Trophoblast cell (in vitro differentiated cells and primary cell): ENCODE results near the gene CYTH4.

ENCODE experiments used
- DNase-seq, 2 donors: peaks; one replicate each; pipeline ENCODE4 v3.0.0-alpha.2; 2016
- H2AFZ ChIP-seq: 2 replicates; pipeline ENCODE4 v1.6.1; 2013; ENCODE audit warnings: low read length, moderate library complexity, mild to moderate bottlenecking; ENCODE audit not compliant: insufficient read depth, poor library complexity
- H2AK5ac ChIP-seq: 2 replicates; pipeline ENCODE4 v1.6.1; 2013; ENCODE audit warnings: mild to moderate bottlenecking, low read length
- H2BK120ac ChIP-seq: 2 replicates; pipeline ENCODE4 v1.6.1; 2013; ENCODE audit warnings: low read length, mild to moderate bottlenecking, moderate library complexity; ENCODE audit not compliant: insufficient read depth, poor library complexity
- H2BK12ac ChIP-seq: 2 replicates; pipeline ENCODE4 v1.6.1; 2013; ENCODE audit warnings: mild to moderate bottlenecking, low read length, moderate library complexity
- H2BK5ac ChIP-seq: 2 replicates; pipeline ENCODE4 v1.6.1; 2013; ENCODE audit warnings: low read length, low read depth, moderate library complexity, mild to moderate bottlenecking; ENCODE audit not compliant: poor library complexity
- H3K14ac ChIP-seq: 2 replicates; pipeline ENCODE4 v1.6.1; 2013; ENCODE audit warnings: mild to moderate bottlenecking, low read length
- H3K18ac ChIP-seq: 2 replicates; pipeline ENCODE4 v1.6.1; 2013; ENCODE audit warnings: mild to moderate bottlenecking, low read length
- H3K23ac ChIP-seq: 2 replicates; pipeline ENCODE4 v1.6.1; 2013; ENCODE audit warnings: low read length
- H3K27ac ChIP-seq: 2 replicates; pipeline ENCODE4 v1.5.1; 2013; ENCODE audit warnings: low read depth, mild to moderate bottlenecking, inconsistent platforms, low read length, moderate library complexity
- H3K27me3 ChIP-seq: 2 replicates; pipeline ENCODE4 v1.6.1; 2013; ENCODE audit warnings: inconsistent platforms, mild to moderate bottlenecking, low read length, moderate library complexity; ENCODE audit not compliant: insufficient read depth
- H3K36me3 ChIP-seq, 2 experiments: 1 replicate in 1 of 2; 2 replicates in 1 of 2; pipeline ENCODE4 v1.6.1; 2013; ENCODE audit warnings: low read length in 2 of 2, mild to moderate bottlenecking in 2 of 2, moderate library complexity in 1 of 2; ENCODE audit not compliant: insufficient read depth in 2 of 2, control insufficient read depth in 1 of 2
- H3K4ac ChIP-seq: 2 replicates; pipeline ENCODE4 v1.6.1; 2013; ENCODE audit warnings: low read depth, mild to moderate bottlenecking, low read length, moderate library complexity
- H3K4me1 ChIP-seq, 2 experiments: 1 replicate in 1 of 2; 2 replicates in 1 of 2; pipeline ENCODE4 v1.6.1; 2013; ENCODE audit warnings: low read length in 2 of 2, mild to moderate bottlenecking in 2 of 2, moderate library complexity in 1 of 2; ENCODE audit not compliant: insufficient read depth in 2 of 2, control insufficient read depth in 1 of 2
- H3K4me2 ChIP-seq: 2 replicates; pipeline ENCODE4 v1.6.1; 2013; ENCODE audit warnings: inconsistent platforms, mild to moderate bottlenecking, low read length, moderate library complexity
- H3K4me3 ChIP-seq: 2 replicates; pipeline ENCODE4 v1.5.1; 2013; ENCODE audit warnings: mild to moderate bottlenecking, low read depth, low read length, inconsistent platforms
- H3K79me1 ChIP-seq: one replicate; pipeline ENCODE4 v1.6.1; 2013; ENCODE audit warnings: low read length
- H3K79me2 ChIP-seq: 2 replicates; pipeline ENCODE4 v1.6.1; 2013; ENCODE audit warnings: low read length, mild to moderate bottlenecking; ENCODE audit not compliant: control insufficient read depth, insufficient read depth, poor library complexity
- H3K9ac ChIP-seq: 2 replicates; pipeline ENCODE4 v1.6.1; 2013; ENCODE audit warnings: mild to moderate bottlenecking, low read length
- H3K9me3 ChIP-seq: 2 replicates; pipeline ENCODE4 v1.6.1; 2013; ENCODE audit warnings: low read depth, mild to moderate bottlenecking, control low read depth, inconsistent platforms, low read length; ENCODE audit not compliant: insufficient read depth
- H4K12ac ChIP-seq: 2 replicates; pipeline ENCODE4 v1.6.1; 2013; ENCODE audit warnings: low read depth, mild to moderate bottlenecking, low read length, moderate library complexity
- H4K8ac ChIP-seq: 2 replicates; pipeline ENCODE4 v1.6.1; 2013; ENCODE audit warnings: low read depth, mild to moderate bottlenecking, low read length, moderate library complexity
- H4K91ac ChIP-seq: one replicate; pipeline ENCODE4 v1.6.1; 2013; ENCODE audit warnings: low read depth, mild to moderate bottlenecking, low read length, moderate library complexity
- WGBS: extraction: QIAGEN DNeasy Blood & Tissue Kit; methylation state at CpG from one replicate; pipeline ENCODE4 v1.1.7; 2013; ENCODE audit warnings: missing lambda C conversion rate; ENCODE audit not compliant: insufficient read length, insufficient coverage; ENCODE audit errors: extremely low coverage; 5-methylcytosine and 5-hydroxymethylcytosine counted together

Gene CYTH4

GRCh38 chr22:37240941-37241320 lies 41.4 kb upstream of the CYTH4 start:
- Histone ChIP-seq H3K4me1 (peaks cover 0 to 9% of the 10 kb centered on the region in 2 experiments), H3K79me2 (no peaks in the 10 kb centered on the region), H3K79me1 (no peaks in the 10 kb centered on the region), H4K8ac (no peak overlapping the region), H2BK12ac (no peak overlapping the region), H3K23ac (no peak overlapping the region), H4K12ac (no peak overlapping the region), H3K27ac (no peak overlapping the region), H3K14ac (no peak overlapping the region), H2BK120ac (no peak overlapping the region), H3K18ac (no peak overlapping the region), H3K4ac (no peak overlapping the region), H3K4me2 (no peak overlapping the region), H2AK5ac (no peak overlapping the region), H3K9me3 (no peaks in the 10 kb centered on the region), H3K27me3 (no peaks in the 10 kb centered on the region), H3K36me3 (no peaks in the 10 kb centered on the region), H2AFZ (no peak overlapping the region), H3K9ac (no peak overlapping the region), H4K91ac (no peak overlapping the region), H3K4me3 (no peak overlapping the region), H2BK5ac (no peak overlapping the region)
- DNase-seq, result no peak
- WGBS, result no CpG with 5 or more reads among the region's 7 CpGs

DNA sequence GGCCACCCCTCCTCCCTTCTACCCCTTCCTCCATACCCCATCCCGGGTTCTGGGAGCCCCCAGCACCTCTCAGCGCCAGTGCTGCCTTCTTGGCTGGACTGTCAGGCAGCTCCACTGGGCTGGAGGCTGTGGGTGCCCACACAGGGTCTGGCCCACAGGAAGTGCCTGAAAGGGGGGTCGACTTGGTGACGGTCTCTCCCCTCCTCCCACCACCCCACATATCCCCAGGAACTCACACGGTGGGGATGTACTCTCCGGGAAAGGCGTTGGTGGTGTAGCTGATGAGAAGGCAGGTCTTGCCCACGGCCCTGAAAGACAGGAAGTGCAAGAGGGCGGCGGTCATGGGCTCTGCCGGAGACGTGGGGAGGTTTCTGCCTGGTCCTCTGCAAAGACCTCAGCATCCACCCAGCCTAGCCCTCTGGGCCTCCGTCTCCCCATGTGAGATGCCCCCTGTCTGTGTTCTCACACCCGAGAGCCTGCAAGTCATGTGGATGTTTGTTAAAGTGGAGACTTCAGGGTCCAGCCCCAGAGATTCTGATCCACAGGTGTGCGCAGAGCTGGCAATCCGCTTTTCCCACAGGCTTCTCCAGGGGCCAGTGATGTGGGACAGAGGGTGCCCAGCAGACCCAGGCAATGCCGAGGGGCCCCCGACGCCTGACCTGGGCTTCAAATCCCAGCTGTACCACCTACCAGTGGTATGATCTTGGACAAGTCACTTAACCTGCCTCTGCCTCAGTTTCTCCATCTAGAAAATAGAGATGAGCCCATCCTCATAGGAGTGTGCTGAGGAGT lies 40.8 kb upstream of the CYTH4 start:
- Histone ChIP-seq H4K91ac (no peak overlapping the region), H4K8ac (no peak overlapping the region), H3K27me3 (no peaks in the 10 kb centered on the region), H4K12ac (no peak overlapping the region), H2AFZ (no peak overlapping the region), H3K4me2 (no peak overlapping the region), H3K79me1 (no peaks in the 10 kb centered on the region), H2BK120ac (no peak overlapping the region), H3K4me1 (peaks cover 0 to 9% of the 10 kb centered on the region in 2 experiments), H3K4me3 (no peak overlapping the region), H2BK12ac (no peak overlapping the region), H3K27ac (no peak overlapping the region), H3K79me2 (no peaks in the 10 kb centered on the region), H3K9ac (no peak overlapping the region), H3K18ac (no peak overlapping the region), H3K36me3 (no peaks in the 10 kb centered on the region), H3K4ac (no peak overlapping the region), H3K9me3 (no peaks in the 10 kb centered on the region), H2BK5ac (no peak overlapping the region), H2AK5ac (no peak overlapping the region), H3K23ac (no peak overlapping the region), H3K14ac (no peak overlapping the region)
- no peak for DNase-seq
- WGBS, result no CpG with 5 or more reads among the region's 19 CpGs

GRCh38 chr22:37242395-37242918 lies 39.9 kb upstream of the CYTH4 start:
- Histone ChIP-seq H4K91ac (no peak overlapping the region), H2BK12ac (no peak overlapping the region), H2AFZ (no peak overlapping the region), H3K79me2 (no peaks in the 10 kb centered on the region), H3K23ac (no peak overlapping the region), H2AK5ac (no peak overlapping the region), H3K27me3 (no peaks in the 10 kb centered on the region), H3K79me1 (no peaks in the 10 kb centered on the region), H2BK5ac (no peak overlapping the region), H2BK120ac (no peak overlapping the region), H3K36me3 (no peaks in the 10 kb centered on the region), H3K4ac (no peak overlapping the region), H3K4me2 (no peak overlapping the region), H3K18ac (no peak overlapping the region), H3K4me1 (peaks cover 0 to 9% of the 10 kb centered on the region in 2 experiments), H3K9ac (no peak overlapping the region), H3K27ac (no peak overlapping the region), H4K12ac (no peak overlapping the region), H4K8ac (no peak overlapping the region), H3K9me3 (no peaks in the 10 kb centered on the region), H3K14ac (no peak overlapping the region), H3K4me3 (no peak overlapping the region)
- peak; percentile 33 to 41 for DNase-seq
- WGBS, result no CpG with 5 or more reads among the region's 16 CpGs

DNA sequence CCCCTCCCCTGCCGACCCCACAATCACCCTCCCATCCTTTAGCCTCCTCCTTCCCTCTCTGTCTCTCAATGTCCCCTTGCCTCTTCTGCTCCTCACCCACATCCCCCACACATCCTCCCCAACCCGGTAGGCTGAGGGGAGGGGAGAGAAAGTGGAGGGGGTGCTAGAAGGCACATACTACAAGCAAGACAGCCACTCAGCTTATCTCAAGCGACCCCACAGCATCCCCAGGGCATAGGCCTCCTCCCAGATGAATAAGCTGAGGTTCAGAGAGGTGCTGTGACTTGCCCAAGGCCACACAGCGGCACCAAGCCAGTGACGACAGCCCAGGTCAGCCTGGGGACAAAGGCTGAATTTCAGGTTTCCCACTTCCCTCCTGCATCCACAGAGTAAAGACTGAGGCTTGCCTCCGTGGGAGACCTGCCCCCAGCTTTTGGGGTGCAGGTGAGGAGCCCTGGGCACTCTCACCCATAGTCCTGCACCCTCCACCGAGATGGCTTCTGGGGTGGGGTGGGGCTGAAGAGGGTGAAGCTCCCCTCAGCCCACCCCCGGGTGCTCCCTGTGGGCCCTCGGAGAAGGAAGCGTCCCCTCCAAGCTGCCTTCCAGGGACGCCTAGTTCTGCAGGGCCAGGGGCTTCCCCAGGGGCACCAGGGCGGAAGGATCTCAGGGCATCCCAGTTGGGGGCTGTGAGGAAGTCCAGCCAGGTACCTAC lies 38.8 kb upstream of the CYTH4 start:
- Histone ChIP-seq H2AFZ (no peak overlapping the region), H2BK5ac (no peak overlapping the region), H3K4me2 (no peak overlapping the region), H3K9ac (no peak overlapping the region), H3K79me1 (no peaks in the 10 kb centered on the region), H3K27ac (no peak overlapping the region), H3K9me3 (no peaks in the 10 kb centered on the region), H3K23ac (no peak overlapping the region), H3K36me3 (no peaks in the 10 kb centered on the region), H4K12ac (no peak overlapping the region), H3K4me3 (no peak overlapping the region), H2AK5ac (no peak overlapping the region), H3K27me3 (no peaks in the 10 kb centered on the region), H2BK12ac (no peak overlapping the region), H3K79me2 (no peaks in the 10 kb centered on the region), H4K91ac (no peak overlapping the region), H4K8ac (peak overlapping the region; percentile 17), H3K4me1 (peaks cover 0 to 9% of the 10 kb centered on the region in 2 experiments), H3K4ac (no peak overlapping the region), H3K18ac (no peak overlapping the region), H2BK120ac (no peak overlapping the region), H3K14ac (peak overlapping the region; percentile 22)
- WGBS, result no CpG with 5 or more reads among the region's 12 CpGs
- DNase-seq, result no peak
